ENCODE data around the gene C9orf40.

- no peak for TF ChIP-seq YY1 (IDR thresholded peaks at IDR 0.05; ENCODE audit: insufficient read depth, insufficient read length)
- no peak for TF ChIP-seq SUZ12 (IDR thresholded peaks at IDR 0.05; ENCODE audit: extremely low read depth, insufficient read depth, insufficient read length)
- no peak for TF ChIP-seq ZNF274 (IDR thresholded peaks at IDR 0.05; ENCODE audit: low read depth, low read length)
Measured at GRCh38 chr9:74974558-74974957, 21.8 kb upstream of the C9orf40 start.
